ENCODE results near the gene S100PBP.

GRCh38 chr1:32903991-32904785, 86.7 kb downstream of the S100PBP start:
- TF ChIP-seq, protein P1, sequence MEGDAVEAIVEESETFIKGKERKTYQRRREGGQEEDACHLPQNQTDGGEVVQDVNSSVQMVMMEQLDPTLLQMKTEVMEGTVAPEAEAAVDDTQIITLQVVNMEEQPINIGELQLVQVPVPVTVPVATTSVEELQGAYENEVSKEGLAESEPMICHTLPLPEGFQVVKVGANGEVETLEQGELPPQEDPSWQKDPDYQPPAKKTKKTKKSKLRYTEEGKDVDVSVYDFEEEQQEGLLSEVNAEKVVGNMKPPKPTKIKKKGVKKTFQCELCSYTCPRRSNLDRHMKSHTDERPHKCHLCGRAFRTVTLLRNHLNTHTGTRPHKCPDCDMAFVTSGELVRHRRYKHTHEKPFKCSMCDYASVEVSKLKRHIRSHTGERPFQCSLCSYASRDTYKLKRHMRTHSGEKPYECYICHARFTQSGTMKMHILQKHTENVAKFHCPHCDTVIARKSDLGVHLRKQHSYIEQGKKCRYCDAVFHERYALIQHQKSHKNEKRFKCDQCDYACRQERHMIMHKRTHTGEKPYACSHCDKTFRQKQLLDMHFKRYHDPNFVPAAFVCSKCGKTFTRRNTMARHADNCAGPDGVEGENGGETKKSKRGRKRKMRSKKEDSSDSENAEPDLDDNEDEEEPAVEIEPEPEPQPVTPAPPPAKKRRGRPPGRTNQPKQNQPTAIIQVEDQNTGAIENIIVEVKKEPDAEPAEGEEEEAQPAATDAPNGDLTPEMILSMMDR (IDR thresholded peaks at IDR 0.05; ENCODE audit: low read depth, low read length): no peak
- no peak for TF ChIP-seq EZH2phosphoT487 (IDR thresholded peaks at IDR 0.05; ENCODE audit: low read depth)

All from OCI-LY3 (cell line).